GM19395 (cell line): Measurements from ENCODE around the gene IKBKE.
"Not testable (repeated sequence)": the region's sequence is repeated elsewhere in the genome, so short reads cannot be mapped to it uniquely, and the experiment has no call there.

ENCODE experiments used
- ATAC-seq: cut with Tn5 transposase; IDR thresholded peaks from one replicate; pipeline ENCODE4 v1.9.1; 2021; ENCODE audit warnings: mild to moderate bottlenecking, moderate library complexity; ENCODE audit not compliant: unreplicated experiment

The IKBKE gene

GRCh38 chr1:206472454-206472853 lies 2.2 kb downstream of the IKBKE start:
- no peak for ATAC-seq

GRCh38 chr1:206472886-206473285 lies 2.6 kb downstream of the IKBKE start:
- no peak for ATAC-seq

GRCh38 chr1:206476058-206476457 lies 5.8 kb downstream of the IKBKE start:
- ATAC-seq: no peak

GRCh38 chr1:206476591-206476990 lies 6.3 kb downstream of the IKBKE start:
- ATAC-seq: no peak

- no peak for ATAC-seq
Observed at GRCh38 chr1:206477110-206477509, 6.8 kb downstream of the IKBKE start.

- ATAC-seq: no peak
Observed at GRCh38 chr1:206477581-206478380, 7.5 kb downstream of the IKBKE start.

GRCh38 chr1:206478746-206479145 lies 8.5 kb downstream of the IKBKE start:
- no peak for ATAC-seq

- no peak for ATAC-seq
Observed at GRCh38 chr1:206479183-206480125, 9.2 kb downstream of the IKBKE start.

GRCh38 chr1:206480211-206480610 lies 9.9 kb downstream of the IKBKE start:
- no peak for ATAC-seq

- ATAC-seq: no peak
Observed at GRCh38 chr1:206482611-206483010, 12.3 kb downstream of the IKBKE start.

- ATAC-seq: not testable (repeated sequence)
Observed at GRCh38 chr1:206483864-206484263, 13.6 kb downstream of the IKBKE start.

- ATAC-seq: no peak
Observed at GRCh38 chr1:206484901-206485300, 14.6 kb downstream of the IKBKE start.

GRCh38 chr1:206486995-206487788 lies 16.9 kb downstream of the IKBKE start:
- no peak for ATAC-seq

- ATAC-seq: no peak
Observed at GRCh38 chr1:206487970-206488369, 17.7 kb downstream of the IKBKE start.

- ATAC-seq: no peak
Observed at GRCh38 chr1:206488466-206488865, 18.2 kb downstream of the IKBKE start.

GRCh38 chr1:206489980-206490770 lies 19.9 kb downstream of the IKBKE start:
- ATAC-seq: no peak

- no peak for ATAC-seq
Observed at GRCh38 chr1:206490771-206491405, 20.6 kb downstream of the IKBKE start.

- no peak for ATAC-seq
Observed at GRCh38 chr1:206491616-206492015, 21.3 kb downstream of the IKBKE start.

- no peak for ATAC-seq
Observed at GRCh38 chr1:206492589-206492988, 22.3 kb downstream of the IKBKE start.

GRCh38 chr1:206493279-206493678 lies 23.0 kb downstream of the IKBKE start:
- ATAC-seq: no peak
